K562 (cell line): ENCODE measurements around the gene PPM1H. TPM values are rescaled to one million over a fixed set of nuclear protein-coding genes. Genes with fewer than 3 reads are reported as not detected.

Experiments
- ATAC-seq: fragments of 200-7000 bp; cut with Tn5 transposase; 3 replicates; pipeline ENCODE4 v1.9.1; 2020; ENCODE audit warnings: moderate library complexity
- BruUV-seq: library from RNA; stranded (reverse); fragments of 400-500 nt; replicated peaks from 2 replicates; lab custom pipeline; 2021; lab: Mats Ljungman, UMichigan
- CTCF ChIA-PET: fragments of 300-600 bp; formaldehyde crosslinking; extraction: SDS; loops from one replicate; lab custom pipeline; 2021; ENCODE audit warnings: low intra/inter-chr PET ratio; lab: Yijun Ruan, JAX
- POLR2A ChIA-PET: fragments of 300-600, 350-650 bp; sonication (Branson Sonifier 250); formaldehyde crosslinking; extraction: SDS; loops from one replicate; lab custom pipeline; 2021; ENCODE audit warnings: antibody characterized with exemption, inconsistent platforms; lab: Yijun Ruan, JAX
- DNase-seq, 4 experiments: peaks; one replicate each; pipeline versions ENCODE4 v3.0.0 to v3.0.0-alpha.2; 2011 to 2018; ENCODE audit warnings: low spot score in 3 of 4, mixed read lengths in 3 of 4; ENCODE audit errors: extremely low read depth in 1 of 4
- FAIRE-seq: peaks from 2 replicates; lab custom pipeline; 2011; peaks lifted over from hg19 to GRCh38; lab: Jason Lieb, UNC
- H2AFZ ChIP-seq: 2 replicates; pipeline ENCODE4 v1.6.0; 2011; ENCODE audit warnings: low read depth, low read length, control low read depth, inconsistent platforms
- H3K27ac ChIP-seq: fragments of 200-600 bp; 3 replicates; pipeline ENCODE4 v1.8.0; 2011; ENCODE audit warnings: low read depth, mild to moderate bottlenecking, control low read depth, inconsistent platforms, low read length, moderate library complexity, mixed read lengths; ENCODE audit errors: extremely low read depth
- H3K27me3 ChIP-seq, 2 experiments: fragments of 300-600 bp in 1 of 2; 2 replicates in 1 of 2; 3 replicates in 1 of 2; pipeline versions ENCODE4 v1.6.0 to v1.8.0; 2011; ENCODE audit warnings: inconsistent platforms in 2 of 2, low read length in 2 of 2, mild to moderate bottlenecking in 1 of 2, mixed read lengths in 1 of 2, moderate library complexity in 1 of 2; ENCODE audit not compliant: control insufficient read depth in 2 of 2, insufficient read depth in 2 of 2
- H3K36me3 ChIP-seq: fragments of 300-600 bp; 3 replicates; pipeline ENCODE4 v1.8.0; 2011; ENCODE audit warnings: mild to moderate bottlenecking, low read length, inconsistent platforms; ENCODE audit not compliant: control insufficient read depth, insufficient read depth
- H3K4me1 ChIP-seq, 2 experiments: fragments of 200-600 bp in 1 of 2; replicated peaks in 1 of 2; 2 replicates in 1 of 2; 3 replicates in 1 of 2; pipeline versions ENCODE4 v1.5.1 to v1.8.0; 2011; ENCODE audit warnings: inconsistent platforms in 2 of 2, low read length in 2 of 2, mild to moderate bottlenecking in 1 of 2, mixed read lengths in 1 of 2, moderate library complexity in 1 of 2; ENCODE audit not compliant: control insufficient read depth in 2 of 2, insufficient read depth in 2 of 2
- H3K4me2 ChIP-seq: 2 replicates; pipeline ENCODE4 v1.6.1; 2011; ENCODE audit warnings: low read length, control low read depth, inconsistent platforms, mixed read lengths; ENCODE audit not compliant: insufficient read depth
- H3K4me3 ChIP-seq: fragments of 200-600 bp; sonication (generic), shearing (Covaris generic); 2 replicates; pipeline ENCODE4 v1.5.1; 2016; ENCODE audit warnings: control low read depth, inconsistent platforms
- H3K79me2 ChIP-seq: fragments of 200-600 bp; 3 replicates; pipeline ENCODE4 v1.8.0; 2011; ENCODE audit warnings: low read length, inconsistent platforms; ENCODE audit not compliant: control insufficient read depth, insufficient read depth
- H3K9ac ChIP-seq, 2 experiments: 2 replicates each; pipeline versions ENCODE4 v1.6.0 to v1.6.1; 2011; ENCODE audit warnings: low read depth in 2 of 2, low read length in 2 of 2, control low read depth in 1 of 2, inconsistent platforms in 1 of 2, mild to moderate bottlenecking in 1 of 2, mixed read lengths in 1 of 2; ENCODE audit not compliant: insufficient read depth in 1 of 2
- H3K9me1 ChIP-seq: one replicate; pipeline ENCODE4 v1.6.0; 2011; ENCODE audit warnings: inconsistent platforms, mild to moderate bottlenecking, low read length, moderate library complexity; ENCODE audit not compliant: control insufficient read depth, insufficient read depth
- H3K9me3 ChIP-seq: replicated peaks from 2 replicates; pipeline ENCODE4 v1.5.1; 2011; ENCODE audit warnings: low read depth, low read length, inconsistent platforms; ENCODE audit not compliant: control insufficient read depth, insufficient read depth
- H4K20me1 ChIP-seq: replicated peaks from 2 replicates; pipeline ENCODE4 v1.6.1; 2011; ENCODE audit warnings: low read length, inconsistent platforms, mixed read lengths; ENCODE audit not compliant: control insufficient read depth, insufficient read depth
- ATF7 ChIP-seq: fragments of 450-650 bp; IDR thresholded peaks from 2 replicates; pipeline ENCODE4 v1.7.1; 2014; ENCODE audit warnings: mild to moderate bottlenecking, moderate library complexity
- C11orf30 ChIP-seq: fragments of 450-650 bp; IDR thresholded peaks from 2 replicates; pipeline ENCODE4 v1.6.1; 2016; ENCODE audit warnings: low read depth, mild to moderate bottlenecking
- CC2D1A ChIP-seq: fragments of 450-650 bp; IDR thresholded peaks from 2 replicates; pipeline ENCODE4 v1.6.1; 2017; ENCODE audit warnings: mild to moderate bottlenecking
- NR2C2 ChIP-seq, 2 experiments: fragments of 200-800 bp in 1 of 2; sonication (Bioruptor generic) in 1 of 2; sonication (generic) in 1 of 2; formaldehyde crosslinking in 1 of 2; IDR thresholded peaks; 2 replicates each; pipeline versions ENCODE4 v1.6.1 to v1.8.0; 2016 to 2022; ENCODE audit warnings: mild to moderate bottlenecking in 1 of 2, missing compliant biosample characterization in 1 of 2, missing genetic modification characterization in 1 of 2, missing genetic modification reagents in 1 of 2
- PKNOX1 ChIP-seq: fragments of 450-650 bp; IDR thresholded peaks from 2 replicates; pipeline ENCODE4 v1.6.1; 2016
- RFX1 ChIP-seq: fragments of 450-650 bp; IDR thresholded peaks from 2 replicates; pipeline ENCODE4 v1.6.1; 2016; ENCODE audit warnings: mild to moderate bottlenecking, moderate library complexity
- SAFB2 ChIP-seq: fragments of 200-400 bp; formaldehyde crosslinking; IDR thresholded peaks from 2 replicates; pipeline ENCODE4 v1.6.1; 2018; ENCODE audit warnings: borderline replicate concordance, low read length, low read depth, moderate library complexity; ENCODE audit not compliant: severe bottlenecking
- SMAD1 ChIP-seq: fragments of 150-350 bp; IDR thresholded peaks from 2 replicates; pipeline ENCODE4 v1.6.1; 2014; ENCODE audit warnings: low read length, low read depth; ENCODE audit not compliant: partially characterized antibody
- SREBF1 ChIP-seq: fragments of 150-350 bp; IDR thresholded peaks from 2 replicates; pipeline ENCODE4 v1.6.1; 2014; ENCODE audit warnings: antibody characterized with exemption, low read depth, low read length, borderline replicate concordance
- SRSF9 ChIP-seq: fragments of 200-400 bp; formaldehyde crosslinking; IDR thresholded peaks from 2 replicates; pipeline ENCODE4 v1.6.1; 2017; ENCODE audit warnings: low read depth, low read length, borderline replicate concordance
- UBTF ChIP-seq, 2 experiments: IDR thresholded peaks; 2 replicates each; pipeline ENCODE4 v1.6.1; 2012; ENCODE audit warnings: improper control_type of control experiment in 2 of 2, low read depth in 2 of 2, low read length in 2 of 2, borderline replicate concordance in 1 of 2
- ZNF12 ChIP-seq: sonication (generic); formaldehyde crosslinking; IDR thresholded peaks from 2 replicates; pipeline ENCODE4 v1.4.0; 2020; ENCODE audit warnings: mild to moderate bottlenecking, missing genetic modification reagents
- ZNF280B ChIP-seq: fragments of 250-450 bp; sonication (Bioruptor Pico); IDR thresholded peaks from 2 replicates; pipeline ENCODE4 v1.5.1; 2021; ENCODE audit warnings: mild to moderate bottlenecking
- ZNF740 ChIP-seq, 3 experiments: fragments of 200-800 bp in 1 of 3; sonication (Bioruptor generic) in 1 of 3; sonication (generic) in 1 of 3; formaldehyde crosslinking in 1 of 3; IDR thresholded peaks; 2 replicates each; pipeline versions ENCODE4 v1.6.1 to v1.8.0; 2016 to 2022; ENCODE audit warnings: mild to moderate bottlenecking in 2 of 3, missing compliant biosample characterization in 2 of 3, missing genetic modification characterization in 2 of 3, missing genetic modification reagents in 1 of 3
- ZNF780A ChIP-seq: fragments of 250-450 bp; sonication (Bioruptor Pico); IDR thresholded peaks from 2 replicates; pipeline ENCODE4 v1.5.0; 2021; ENCODE audit warnings: mild to moderate bottlenecking
- WGBS: fragments of 100-300 bp; shearing (Covaris generic); methylation state at CpG from one replicate; pipeline ENCODE4 v1.1.6; 2016; ENCODE audit warnings: low coverage, mixed read lengths; ENCODE audit not compliant: insufficient coverage; ENCODE audit errors: missing lambda C conversion rate; 5-methylcytosine and 5-hydroxymethylcytosine counted together
- in situ Hi-C: fragments of 300-500 bp; cut with MboI; formaldehyde crosslinking; loops from 4 replicates; pipeline ENCODE4 v1.15.0; 2018; ENCODE audit warnings: inconsistent platforms, mixed read lengths
- intact Hi-C: fragments of 100-400 bp; cut with micrococcal nuclease; formaldehyde crosslinking; loops from 2 replicates; pipeline ENCODE4 v1.14.2; 2022
- polyA plus RNA-seq, 8 experiments: library from polyadenylated mRNA; depleted of rRNA in 4 of 8; stranded (reverse) in 5 of 8; unstranded in 3 of 8; fragments of >200 nt; fragmentation: Nextera tagmentation in 2 of 8; fragmentation: Illumina TruSeq in 1 of 8; extraction: Ambion mirVana in 2 of 8; extraction: Trizol in 1 of 8; gene quantifications; 2 replicates each; pipeline versions ENCODE4 v1.2.1 to v1.2.3, GENCODE V29; 2011 to 2014; ENCODE audit warnings: inconsistent platforms in 1 of 8, missing spikeins in 1 of 8
- total RNA-seq, 7 experiments: library from RNA; depleted of rRNA in 6 of 7; stranded (reverse); fragments of >200 nt in 6 of 7; fragmentation: Illumina TruSeq in 2 of 7; extraction: Trizol in 2 of 7; gene quantifications; 2 replicates each; pipeline versions ENCODE4 v1.2.1 to v1.2.3, GENCODE V29; 2011 to 2021; ENCODE audit warnings: low replicate concordance in 1 of 7

Gene PPM1H
- total and polyA plus RNA-seq, 9 of the 15 experiments (the other 6 are each of a cell fraction or from before 2014, with no cell fraction given): 5.3 to 29.3 (median 11.3) TPM

- no peak for TF ChIP-seq ZNF280B (CRISPR knock-in tag)
- TF ChIP-seq C11orf30: peak; percentile 31; the same call in 1 of the 2 replicates
- TF ChIP-seq ZNF780A (CRISPR knock-in tag): no peak
- TF ChIP-seq PKNOX1: peak; percentile 63
- peak; percentile 73 for TF ChIP-seq ZNF740 (CRISPR knock-in tag; IDR thresholded peaks at IDR 0.05)
- no peak for TF ChIP-seq ZNF740 (tag; IDR thresholded peaks at IDR 0.05)
Measured at GRCh38 chr12:62832558-62832957, 102.4 kb downstream of the PPM1H start (continued).

GRCh38 chr12:62832027-62832426 lies 102.9 kb downstream of the PPM1H start:
- ChIA-PET CTCF (no interaction called here), POLR2A (no interaction called here)
- Histone ChIP-seq H3K27me3 (no peaks in the 10 kb centered on the region), H3K79me2 (peaks cover 4% of the 10 kb centered on the region; the same call in 1 of the 3 replicates), H3K4me3 (no peak overlapping the region), H3K36me3 (peaks cover 12% of the 10 kb centered on the region; the same call in 1 of the 3 replicates), H3K9me1 (no peaks in the 10 kb centered on the region), H2AFZ (no peak overlapping the region), H3K27ac (no peak overlapping the region), H3K9ac (no peak overlapping the region), H3K9me3 (no peaks in the 10 kb centered on the region), H3K4me2 (no peak overlapping the region), H3K4me1 (peaks cover 0 to 13% of the 10 kb centered on the region in 2 experiments; a peak in 4 of 5 replicates), H4K20me1 (no peaks in the 10 kb centered on the region)
- ATAC-seq (no peak), DNase-seq (no peak), FAIRE-seq (no peak)
- intact Hi-C loops (no loop called here), in situ Hi-C loops (no loop called here)
- 59% methylated on average over 7 of the region's 7 CpGs for WGBS
- no TSS peak for BruUV-seq
- TF ChIP-seq SMAD1 (no peak), SREBF1 (no peak), UBTF (IDR thresholded peaks at IDR 0.05; ENCODE audit: borderline replicate concordance in 1 of 2, low read depth in 2 of 2, low read length in 2 of 2) (no peak), ZNF12 (CRISPR knock-in tag) (no peak), RFX1 (no peak), NR2C2 (CRISPR knock-in tag; IDR thresholded peaks at IDR 0.05) (no peak), NR2C2 (tag; IDR thresholded peaks at IDR 0.05) (no peak), ATF7 (no peak), SRSF9 (no peak), CC2D1A (no peak), SAFB2 (no peak)
